Thyroid gland (tissue), 4 donors: ENCODE measurements around the gene CD48. TPM values are rescaled to one million over a fixed set of nuclear protein-coding genes. Genes with fewer than 3 reads are reported as not detected.

Experiments
- DNase-seq, 2 donors: peaks; one replicate each; pipeline ENCODE4 v3.0.0-alpha.2; 2019
- H3K27ac ChIP-seq, 3 donors: fragments of 200-600 bp; sonication (generic); 1 replicate in 2 of 3; 2 replicates in 1 of 3; pipeline ENCODE4 v1.5.1; 2016 to 2019; ENCODE audit warnings: mild to moderate bottlenecking in 1 of 3, moderate library complexity in 1 of 3
- H3K27me3 ChIP-seq: fragments of 200-600 bp; sonication (generic); one replicate; pipeline ENCODE4 v1.5.1; 2019
- H3K36me3 ChIP-seq, 2 donors: fragments of 200-600 bp; sonication (generic); one replicate each; pipeline ENCODE4 v1.5.1; 2016 to 2019
- H3K4me1 ChIP-seq, 2 donors: fragments of 200-600 bp; sonication (generic); one replicate each; pipeline ENCODE4 v1.5.1; 2017 to 2019
- H3K4me3 ChIP-seq, 3 donors: fragments of 200-600 bp; sonication (generic); replicated peaks in 1 of 3; 1 replicate in 2 of 3; 2 replicates in 1 of 3; pipeline ENCODE4 v1.5.1; 2016; ENCODE audit warnings: mild to moderate bottlenecking in 1 of 3
- H3K9me3 ChIP-seq: fragments of 200-600 bp; sonication (generic); one replicate; pipeline ENCODE4 v1.5.1; 2017
- POLR2A ChIP-seq, 2 donors: fragments of 450-650 bp; IDR thresholded peaks; one replicate each; pipeline ENCODE4 v1.6.1; 2017; ENCODE audit warnings: antibody characterized with exemption in 2 of 2, mild to moderate bottlenecking in 2 of 2, moderate library complexity in 1 of 2
- WGBS, 2 donors: methylation state at CpG; one replicate each; pipeline ENCODE4 v1.1.5; 2017; 5-methylcytosine and 5-hydroxymethylcytosine counted together
- intact Hi-C: fragments of 100-400 bp; cut with DNase I; formaldehyde crosslinking; loops from one replicate; pipeline ENCODE4 v1.15.1; 2023
- total RNA-seq, 4 donors: library from RNA; depleted of rRNA; stranded (reverse); fragments of >200 nt; gene quantifications; one replicate each; pipeline ENCODE4 v1.2.3, GENCODE V29; 2016
- TF ChIP-seq, protein P1 (sequence below), 6 experiments: fragments of 200-600 bp in 3 of 6; fragments of 450-650 bp in 3 of 6; sonication (generic) in 3 of 6; IDR thresholded peaks; one replicate each; pipeline ENCODE4 v1.5.1; 2016 to 2019; ENCODE audit warnings: antibody characterized with exemption in 6 of 6, mild to moderate bottlenecking in 2 of 6, inconsistent platforms in 1 of 6, moderate library complexity in 1 of 6

The CD48 gene
- total RNA-seq, 4 donors from 2014 or later: 3.5 to 13.6 (median 4.8) TPM

DNA sequence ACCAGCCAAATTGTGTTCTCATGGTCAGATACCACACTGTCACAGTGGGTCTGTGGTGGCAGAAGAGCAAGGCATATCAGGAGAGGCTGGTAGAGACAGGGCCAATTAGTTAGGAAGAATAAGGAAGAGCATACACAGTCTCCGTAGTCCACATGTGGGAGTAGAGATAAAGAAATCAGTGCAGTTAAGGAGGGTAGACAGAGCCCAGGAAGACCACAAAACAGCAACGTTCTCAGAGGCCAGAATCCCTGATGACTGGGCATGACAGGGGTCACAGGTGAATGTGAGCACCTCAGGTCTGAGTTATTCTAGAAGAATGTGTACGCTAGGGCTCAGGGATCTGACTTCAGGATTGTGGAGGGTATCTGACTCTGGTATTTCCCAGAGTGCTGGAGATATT is 31.7 kb downstream of the CD48 start:
- no peaks in the 10 kb centered on the region for H3K27me3 ChIP-seq
- no peaks in the 10 kb centered on the region for H3K36me3 ChIP-seq
- no peak overlapping the region for H3K27ac ChIP-seq
- 83 to 85% methylated on average over 3 of the region's 3 CpGs for WGBS, 2 donors
- no peaks in the 10 kb centered on the region for H3K9me3 ChIP-seq
- H3K4me1 ChIP-seq: no peaks in the 10 kb centered on the region
- intact Hi-C loops: loop anchor here (5.0 kb wide), 1 partner anchor 152 kb away; no protein-coding TSS in a partner anchor
- no peak overlapping the region for H3K4me3 ChIP-seq
- TF ChIP-seq POLR2A (IDR thresholded peaks at IDR 0.05): no peak
- TF ChIP-seq, protein P1, sequence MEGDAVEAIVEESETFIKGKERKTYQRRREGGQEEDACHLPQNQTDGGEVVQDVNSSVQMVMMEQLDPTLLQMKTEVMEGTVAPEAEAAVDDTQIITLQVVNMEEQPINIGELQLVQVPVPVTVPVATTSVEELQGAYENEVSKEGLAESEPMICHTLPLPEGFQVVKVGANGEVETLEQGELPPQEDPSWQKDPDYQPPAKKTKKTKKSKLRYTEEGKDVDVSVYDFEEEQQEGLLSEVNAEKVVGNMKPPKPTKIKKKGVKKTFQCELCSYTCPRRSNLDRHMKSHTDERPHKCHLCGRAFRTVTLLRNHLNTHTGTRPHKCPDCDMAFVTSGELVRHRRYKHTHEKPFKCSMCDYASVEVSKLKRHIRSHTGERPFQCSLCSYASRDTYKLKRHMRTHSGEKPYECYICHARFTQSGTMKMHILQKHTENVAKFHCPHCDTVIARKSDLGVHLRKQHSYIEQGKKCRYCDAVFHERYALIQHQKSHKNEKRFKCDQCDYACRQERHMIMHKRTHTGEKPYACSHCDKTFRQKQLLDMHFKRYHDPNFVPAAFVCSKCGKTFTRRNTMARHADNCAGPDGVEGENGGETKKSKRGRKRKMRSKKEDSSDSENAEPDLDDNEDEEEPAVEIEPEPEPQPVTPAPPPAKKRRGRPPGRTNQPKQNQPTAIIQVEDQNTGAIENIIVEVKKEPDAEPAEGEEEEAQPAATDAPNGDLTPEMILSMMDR (IDR thresholded peaks at IDR 0.05): no peak
- no peak for DNase-seq

DNA sequence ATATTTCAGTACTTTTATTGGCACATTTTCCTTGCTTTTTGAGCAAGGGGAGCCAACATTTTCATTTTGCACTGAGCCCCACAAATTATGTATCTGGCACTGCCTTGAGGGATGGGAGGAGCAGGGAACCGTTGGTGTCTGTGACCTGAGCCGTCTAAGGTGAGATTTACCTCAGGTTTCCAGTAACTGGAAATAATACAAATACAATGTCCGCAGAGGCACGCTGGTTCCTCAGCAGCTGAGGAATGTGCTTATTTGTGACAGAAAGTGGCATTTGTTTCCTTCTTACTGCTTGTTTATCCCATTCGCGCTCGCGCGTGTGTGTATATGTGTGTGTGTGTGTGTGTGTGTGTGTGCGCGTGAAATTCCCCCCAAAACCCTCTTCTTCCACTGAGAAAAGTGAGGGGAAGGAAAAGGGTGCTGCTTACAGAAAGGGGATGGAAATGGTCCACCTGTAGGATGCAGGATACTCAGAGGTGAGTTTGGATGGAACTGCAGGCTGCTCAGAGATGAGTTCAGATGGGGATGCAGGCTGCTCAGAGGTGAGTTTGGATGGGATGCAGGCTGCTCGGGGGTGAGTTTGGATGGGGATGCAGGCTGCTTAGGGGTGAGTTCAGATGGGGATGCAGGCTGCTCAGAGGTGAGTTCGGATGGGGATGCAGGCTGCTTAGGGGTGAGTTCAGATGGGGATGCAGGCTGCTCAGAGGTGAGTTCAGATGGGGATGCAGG is 34.6 kb downstream of the CD48 start:
- WGBS, 2 donors: 80 to 82% methylated on average over 13 of the region's 13 CpGs
- intact Hi-C loops: no loop called here
- Histone ChIP-seq H3K4me1 (no peaks in the 10 kb centered on the region), H3K4me3 (no peak overlapping the region), H3K27me3 (no peaks in the 10 kb centered on the region), H3K36me3 (no peaks in the 10 kb centered on the region), H3K9me3 (no peaks in the 10 kb centered on the region), H3K27ac (no peak overlapping the region)
- no peak for DNase-seq
- TF ChIP-seq, protein P1 (IDR thresholded peaks at IDR 0.05): no peak
- no peak for TF ChIP-seq POLR2A (IDR thresholded peaks at IDR 0.05)

DNA sequence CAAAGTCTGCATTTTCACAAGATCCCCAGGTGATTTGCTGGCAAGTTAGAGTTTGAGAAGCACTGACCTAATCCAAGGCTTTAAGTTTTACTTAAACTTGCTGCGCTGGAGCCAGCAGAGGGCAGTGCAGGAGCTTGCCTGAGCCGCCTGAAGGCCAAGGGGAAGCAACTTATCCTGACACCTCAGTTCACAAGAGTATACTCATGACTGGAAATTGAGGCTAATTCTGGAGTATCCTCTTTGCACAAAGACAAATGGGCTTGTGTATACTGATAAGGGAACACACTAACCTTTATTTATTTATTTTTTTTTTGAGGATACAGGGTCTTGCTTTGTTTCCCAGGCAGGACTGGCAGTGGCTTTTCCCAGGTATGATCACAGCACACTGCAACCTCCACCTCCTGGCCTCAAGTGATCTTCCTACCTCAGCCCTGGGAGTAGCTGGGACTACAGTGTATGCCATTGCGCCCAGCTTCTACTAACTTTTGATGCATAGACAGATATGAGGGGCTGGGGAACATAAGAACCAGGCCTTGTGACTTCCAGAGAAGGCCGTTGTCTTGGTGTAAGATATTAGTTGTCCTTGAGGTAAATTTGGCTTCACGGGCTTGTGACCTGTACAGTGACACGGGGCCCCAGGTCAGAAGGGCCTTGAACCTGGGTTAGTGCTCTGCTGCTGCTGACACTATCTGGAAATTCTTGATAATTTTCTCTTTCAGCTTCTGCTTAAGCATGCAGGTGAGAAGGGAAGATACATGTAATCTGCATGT is 35.8 kb downstream of the CD48 start:
- WGBS, 2 donors: 56 to 58% methylated on average over 6 of the region's 6 CpGs
- Histone ChIP-seq H3K27ac (no peak overlapping the region), H3K4me3 (no peak overlapping the region), H3K4me1 (no peaks in the 10 kb centered on the region), H3K36me3 (no peaks in the 10 kb centered on the region), H3K27me3 (no peaks in the 10 kb centered on the region), H3K9me3 (no peaks in the 10 kb centered on the region)
- no peak for TF ChIP-seq POLR2A (IDR thresholded peaks at IDR 0.05)
- TF ChIP-seq, protein P1 (IDR thresholded peaks at IDR 0.05): peak in 5 of 6 experiments; percentile 42 to 78 (median 49)
- intact Hi-C loops: no loop called here
- peak; percentile 62 to 70 for DNase-seq

DNA sequence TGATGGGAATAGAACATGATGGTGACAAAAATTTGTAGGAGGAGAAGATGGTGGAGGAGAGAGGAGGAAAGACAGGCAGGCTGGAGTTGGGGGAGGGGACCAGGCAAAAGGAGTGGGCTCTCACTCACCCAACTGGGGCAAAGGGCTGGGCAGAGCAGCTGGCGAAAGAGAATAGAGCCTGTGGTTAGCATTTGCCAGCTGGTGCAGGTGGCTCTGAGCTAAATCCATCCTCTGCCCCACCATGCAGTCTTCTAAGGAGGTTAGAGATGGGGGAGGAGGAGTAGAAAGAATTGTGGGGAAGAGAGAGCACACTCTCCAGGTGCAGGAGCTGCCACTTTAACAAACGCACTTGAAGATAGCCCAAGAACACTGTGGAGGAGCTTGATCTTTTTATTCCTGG is 37.2 kb downstream of the CD48 start:
- TF ChIP-seq POLR2A (IDR thresholded peaks at IDR 0.05): no peak
- TF ChIP-seq, protein P1 (IDR thresholded peaks at IDR 0.05): no peak
- no peaks in the 10 kb centered on the region for H3K9me3 ChIP-seq
- no peaks in the 10 kb centered on the region for H3K4me1 ChIP-seq
- intact Hi-C loops: no loop called here
- no peak for DNase-seq
- H3K27ac ChIP-seq: no peak overlapping the region
- no peaks in the 10 kb centered on the region for H3K27me3 ChIP-seq
- H3K4me3 ChIP-seq: no peak overlapping the region
- no peaks in the 10 kb centered on the region for H3K36me3 ChIP-seq
- 59 to 60% methylated on average over 2 of the region's 2 CpGs for WGBS, 2 donors
